Measurements from ENCODE around the gene ELMO1. TPM values are rescaled to one million over a fixed set of nuclear protein-coding genes. Genes with fewer than 3 reads are reported as not detected.
A peak's percentile ranks its signal among the peaks of the same experiment; 100 is the strongest.

The ELMO1 gene
- total RNA-seq, 1 experiment from 2014 or later: 7.8 TPM

DNA sequence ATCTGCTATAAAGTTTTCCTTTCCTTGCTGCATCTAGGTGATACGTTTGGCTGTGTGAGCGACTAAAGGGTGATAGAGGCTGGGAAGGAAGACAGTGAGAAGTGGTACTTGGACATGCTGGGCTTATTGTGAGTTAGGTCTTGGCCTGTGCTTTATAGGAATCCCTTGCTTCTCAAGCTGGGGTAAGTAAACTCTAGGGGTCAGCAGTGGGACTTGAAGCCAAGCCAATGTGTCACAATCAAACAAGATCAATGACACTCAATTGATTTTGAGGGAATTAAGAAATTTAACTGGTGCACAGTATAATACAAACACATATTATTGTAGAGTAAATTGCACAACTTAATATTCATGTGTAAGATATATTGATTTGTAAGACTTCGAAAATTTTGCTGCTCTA is 568.6 kb downstream of the ELMO1 start:
- Histone ChIP-seq H3K18ac (ENCODE audit: insufficient read length, low read depth, low read length) (no peak overlapping the region), H2BK12ac (ENCODE audit: insufficient read length, low read depth, low read length) (no peak overlapping the region), H3K4me2 (ENCODE audit: insufficient read depth, insufficient read length, low read length) (no peak overlapping the region), H3K14ac (ENCODE audit: insufficient read depth, low read length) (no peak overlapping the region), H3K23ac (ENCODE audit: insufficient read length, low read depth, low read length) (no peak overlapping the region), H2AK5ac (ENCODE audit: insufficient read length, low read length) (no peak overlapping the region), H3K4ac (ENCODE audit: low read depth, low read length) (no peak overlapping the region), H2BK120ac (ENCODE audit: low read depth, low read length, poor library complexity, severe bottlenecking) (no peak overlapping the region), H3T11ph (ENCODE audit: low read length) (no peak overlapping the region), H4K20me1 (ENCODE audit: control insufficient read depth, insufficient read depth, insufficient read length) (no peaks in the 10 kb centered on the region), H2AFZ (ENCODE audit: low read length) (no peak overlapping the region), H3K9me3 (ENCODE audit: control insufficient read depth, low read depth, low read length) (no peaks in the 10 kb centered on the region), H3K27ac (ENCODE audit: insufficient read length, low read depth, low read length) (no peak overlapping the region), H4K91ac (ENCODE audit: insufficient read length, low read depth, low read length) (no peak overlapping the region), H3K79me1 (ENCODE audit: insufficient read depth, low read depth, low read length, poor library complexity, severe bottlenecking) (no peaks in the 10 kb centered on the region), H3K79me2 (ENCODE audit: insufficient read depth, low read length) (no peaks in the 10 kb centered on the region), H3K27me3 (ENCODE audit: insufficient read depth, low read length) (no peaks in the 10 kb centered on the region), H2BK15ac (ENCODE audit: low read depth, low read length) (no peak overlapping the region), H3K4me1 (ENCODE audit: insufficient read depth, low read length) (peaks cover 5% of the 10 kb centered on the region), H4K5ac (ENCODE audit: insufficient read length, low read depth, low read length) (no peak overlapping the region), H4K8ac (replicated peaks; ENCODE audit: insufficient read length, low read depth, low read length) (no peak overlapping the region), H3K23me2 (ENCODE audit: insufficient read length, low read depth, low read length, poor library complexity, severe bottlenecking) (no peaks in the 10 kb centered on the region), H2BK5ac (ENCODE audit: insufficient read length, low read length) (no peak overlapping the region), H3K56ac (ENCODE audit: insufficient read length, low read depth, low read length) (no peak overlapping the region), H2BK20ac (ENCODE audit: low read depth, low read length, poor library complexity, severe bottlenecking) (no peak overlapping the region), H3K9ac (ENCODE audit: extremely low read depth, insufficient read length, low read length) (no peak overlapping the region)
- peak overlapping the region in 1 of 3 experiments; percentile 4; a peak in 1 of 7 replicates for H3K27ac Mint-ChIP-seq
- H3K27me3 Mint-ChIP-seq (ENCODE audit: low read depth): no peaks in the 10 kb centered on the region
- no CpG with 5 or more reads among the region's 3 CpGs for WGBS (ENCODE audit: extremely low coverage, insufficient read length, low lambda C conversion rate)
- H3K4me1 Mint-ChIP-seq: peaks cover 10 to 19% of the 10 kb centered on the region in 2 experiments
- TF ChIP-seq, protein P1, sequence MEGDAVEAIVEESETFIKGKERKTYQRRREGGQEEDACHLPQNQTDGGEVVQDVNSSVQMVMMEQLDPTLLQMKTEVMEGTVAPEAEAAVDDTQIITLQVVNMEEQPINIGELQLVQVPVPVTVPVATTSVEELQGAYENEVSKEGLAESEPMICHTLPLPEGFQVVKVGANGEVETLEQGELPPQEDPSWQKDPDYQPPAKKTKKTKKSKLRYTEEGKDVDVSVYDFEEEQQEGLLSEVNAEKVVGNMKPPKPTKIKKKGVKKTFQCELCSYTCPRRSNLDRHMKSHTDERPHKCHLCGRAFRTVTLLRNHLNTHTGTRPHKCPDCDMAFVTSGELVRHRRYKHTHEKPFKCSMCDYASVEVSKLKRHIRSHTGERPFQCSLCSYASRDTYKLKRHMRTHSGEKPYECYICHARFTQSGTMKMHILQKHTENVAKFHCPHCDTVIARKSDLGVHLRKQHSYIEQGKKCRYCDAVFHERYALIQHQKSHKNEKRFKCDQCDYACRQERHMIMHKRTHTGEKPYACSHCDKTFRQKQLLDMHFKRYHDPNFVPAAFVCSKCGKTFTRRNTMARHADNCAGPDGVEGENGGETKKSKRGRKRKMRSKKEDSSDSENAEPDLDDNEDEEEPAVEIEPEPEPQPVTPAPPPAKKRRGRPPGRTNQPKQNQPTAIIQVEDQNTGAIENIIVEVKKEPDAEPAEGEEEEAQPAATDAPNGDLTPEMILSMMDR (conservative IDR thresholded peaks at IDR 0.05): peak; percentile 52; the same call in 2 of the 3 replicates
- H3K9me3 Mint-ChIP-seq: no peaks in the 10 kb centered on the region
- no peak overlapping the region for H3K4me3 Mint-ChIP-seq
- no peak for DNase-seq
- H3K36me3 Mint-ChIP-seq (ENCODE audit: insufficient read depth in 1 of 3, low read depth in 3 of 3): no peaks in the 10 kb centered on the region; a peak in 1 of 7 replicates
